Endodermal cell (in vitro differentiated cells): ENCODE data around the gene ANKRD23. TPM values are rescaled to one million over a fixed set of nuclear protein-coding genes. Genes with fewer than 3 reads are reported as not detected.

ENCODE experiments used
- DNase-seq: peaks from one replicate; pipeline ENCODE4 v3.0.0-alpha.2; 2017
- H3K27ac ChIP-seq: 2 replicates; pipeline ENCODE4 v1.5.1; 2013; ENCODE audit warnings: mild to moderate bottlenecking, low read depth, low read length, moderate library complexity
- H3K27me3 ChIP-seq: 2 replicates; pipeline ENCODE4 v1.6.1; 2013; ENCODE audit warnings: mild to moderate bottlenecking, low read length, moderate library complexity; ENCODE audit not compliant: insufficient read depth, control insufficient read depth, poor library complexity, severe bottlenecking
- H3K36me3 ChIP-seq: 2 replicates; pipeline ENCODE4 v1.7.0; 2013; ENCODE audit warnings: mild to moderate bottlenecking, low read length, moderate library complexity; ENCODE audit not compliant: control insufficient read depth, insufficient read depth
- H3K4me1 ChIP-seq: one replicate; pipeline ENCODE4 v1.7.0; 2013; ENCODE audit warnings: low read length; ENCODE audit not compliant: control insufficient read depth, insufficient read depth
- H3K4me3 ChIP-seq: 2 replicates; pipeline ENCODE4 v1.5.1; 2013; ENCODE audit warnings: mild to moderate bottlenecking, low read length, moderate library complexity
- H3K9ac ChIP-seq: 2 replicates; pipeline ENCODE4 v1.6.1; 2013; ENCODE audit warnings: mild to moderate bottlenecking, low read length, moderate library complexity; ENCODE audit not compliant: poor library complexity, severe bottlenecking; ENCODE audit errors: extremely low read depth
- H3K9me3 ChIP-seq: 2 replicates; pipeline ENCODE4 v1.6.1; 2013; ENCODE audit warnings: mild to moderate bottlenecking, low read length, moderate library complexity; ENCODE audit not compliant: control insufficient read depth
- H3K27ac Mint-ChIP-seq: 2 replicates; pipeline ENCODE4 v1.8.0; 2020; ENCODE audit warnings: mixed read lengths
- H3K27me3 Mint-ChIP-seq: 2 replicates; pipeline ENCODE4 v1.8.0; 2021; ENCODE audit warnings: mild to moderate bottlenecking, mixed read lengths; ENCODE audit not compliant: insufficient read depth
- H3K36me3 Mint-ChIP-seq: 2 replicates; pipeline ENCODE4 v1.8.0; 2020; ENCODE audit warnings: low read depth, mixed read lengths
- H3K4me1 Mint-ChIP-seq: 2 replicates; pipeline ENCODE4 v1.8.0; 2020; ENCODE audit warnings: mixed read lengths
- H3K4me3 Mint-ChIP-seq: 2 replicates; pipeline ENCODE4 v1.8.0; 2020; ENCODE audit warnings: mild to moderate bottlenecking, moderate library complexity, mixed read lengths
- H3K9me3 Mint-ChIP-seq: 2 replicates; pipeline ENCODE4 v1.8.0; 2020; ENCODE audit warnings: mild to moderate bottlenecking, mixed read lengths
- WGBS, 2 experiments: methylation state at CpG; one replicate each; pipeline versions ENCODE4 v1.1.5 to v1.1.7; 2013; ENCODE audit warnings: missing lambda C conversion rate in 2 of 2, mixed read lengths in 1 of 2; ENCODE audit not compliant: insufficient coverage in 1 of 2, insufficient read length in 1 of 2; 5-methylcytosine and 5-hydroxymethylcytosine counted together
- total RNA-seq, 2 donors: library from RNA; stranded (reverse); fragmentation: NEBNext Ultra II Directional in 1 of 2; extraction: Animal tissue kit (Norgen Biotek cat#: 25700) in 1 of 2; gene quantifications; 2 replicates in 1 of 2; 3 replicates in 1 of 2; pipeline ENCODE4 v1.2.1, GENCODE V29; 2021
- TF ChIP-seq, protein P1 (sequence below): fragments of 200-600 bp; sonication (generic); conservative IDR thresholded peaks from 2 replicates; pipeline ENCODE4 v1.5.0; 2021; ENCODE audit warnings: antibody characterized with exemption, mild to moderate bottlenecking

ANKRD23 gene
- total RNA-seq, 2 donors from 2014 or later: 2.6 to 3.6 TPM

GRCh38 chr2:96883306-96883705, 39.5 kb upstream of the ANKRD23 start:
- TF ChIP-seq, protein P1, sequence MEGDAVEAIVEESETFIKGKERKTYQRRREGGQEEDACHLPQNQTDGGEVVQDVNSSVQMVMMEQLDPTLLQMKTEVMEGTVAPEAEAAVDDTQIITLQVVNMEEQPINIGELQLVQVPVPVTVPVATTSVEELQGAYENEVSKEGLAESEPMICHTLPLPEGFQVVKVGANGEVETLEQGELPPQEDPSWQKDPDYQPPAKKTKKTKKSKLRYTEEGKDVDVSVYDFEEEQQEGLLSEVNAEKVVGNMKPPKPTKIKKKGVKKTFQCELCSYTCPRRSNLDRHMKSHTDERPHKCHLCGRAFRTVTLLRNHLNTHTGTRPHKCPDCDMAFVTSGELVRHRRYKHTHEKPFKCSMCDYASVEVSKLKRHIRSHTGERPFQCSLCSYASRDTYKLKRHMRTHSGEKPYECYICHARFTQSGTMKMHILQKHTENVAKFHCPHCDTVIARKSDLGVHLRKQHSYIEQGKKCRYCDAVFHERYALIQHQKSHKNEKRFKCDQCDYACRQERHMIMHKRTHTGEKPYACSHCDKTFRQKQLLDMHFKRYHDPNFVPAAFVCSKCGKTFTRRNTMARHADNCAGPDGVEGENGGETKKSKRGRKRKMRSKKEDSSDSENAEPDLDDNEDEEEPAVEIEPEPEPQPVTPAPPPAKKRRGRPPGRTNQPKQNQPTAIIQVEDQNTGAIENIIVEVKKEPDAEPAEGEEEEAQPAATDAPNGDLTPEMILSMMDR: no peak
- H3K4me3 Mint-ChIP-seq: no peak overlapping the region
- peaks cover 27% of the 10 kb centered on the region for H3K4me1 Mint-ChIP-seq
- H3K27me3 Mint-ChIP-seq: peaks cover 2% of the 10 kb centered on the region
- no peak overlapping the region for H3K9ac ChIP-seq
- H3K9me3 ChIP-seq: no peaks in the 10 kb centered on the region
- no peak overlapping the region for H3K27ac Mint-ChIP-seq
- WGBS, 2 experiments: 93 to 100% methylated on average over 5 to 9 of the region's 9 CpGs
- H3K27ac ChIP-seq: no peak overlapping the region
- H3K27me3 ChIP-seq: no peaks in the 10 kb centered on the region
- no peaks in the 10 kb centered on the region for H3K36me3 Mint-ChIP-seq
- no peak overlapping the region for H3K4me3 ChIP-seq
- no peaks in the 10 kb centered on the region for H3K36me3 ChIP-seq
- no peaks in the 10 kb centered on the region for H3K9me3 Mint-ChIP-seq
- no peak for DNase-seq
- H3K4me1 ChIP-seq: peaks cover 8% of the 10 kb centered on the region

- H3K9ac ChIP-seq: no peak overlapping the region
- H3K4me1 ChIP-seq: peaks cover 8% of the 10 kb centered on the region
- WGBS, 2 experiments: 85 to 91% methylated on average over 5 to 8 of the region's 8 CpGs
- no peaks in the 10 kb centered on the region for H3K36me3 Mint-ChIP-seq
- H3K9me3 ChIP-seq: no peaks in the 10 kb centered on the region
- H3K36me3 ChIP-seq: no peaks in the 10 kb centered on the region
- H3K27ac Mint-ChIP-seq: no peak overlapping the region
- peaks cover 25% of the 10 kb centered on the region for H3K4me1 Mint-ChIP-seq
- no peak overlapping the region for H3K4me3 Mint-ChIP-seq
- no peak overlapping the region for H3K4me3 ChIP-seq
- H3K27me3 ChIP-seq: no peaks in the 10 kb centered on the region
- DNase-seq: no peak
- no peak overlapping the region for H3K27ac ChIP-seq
- no peaks in the 10 kb centered on the region for H3K9me3 Mint-ChIP-seq
- TF ChIP-seq, protein P1: no peak
- peaks cover 2% of the 10 kb centered on the region for H3K27me3 Mint-ChIP-seq
Measured at GRCh38 chr2:96882906-96883305, 39.1 kb upstream of the ANKRD23 start.

DNA sequence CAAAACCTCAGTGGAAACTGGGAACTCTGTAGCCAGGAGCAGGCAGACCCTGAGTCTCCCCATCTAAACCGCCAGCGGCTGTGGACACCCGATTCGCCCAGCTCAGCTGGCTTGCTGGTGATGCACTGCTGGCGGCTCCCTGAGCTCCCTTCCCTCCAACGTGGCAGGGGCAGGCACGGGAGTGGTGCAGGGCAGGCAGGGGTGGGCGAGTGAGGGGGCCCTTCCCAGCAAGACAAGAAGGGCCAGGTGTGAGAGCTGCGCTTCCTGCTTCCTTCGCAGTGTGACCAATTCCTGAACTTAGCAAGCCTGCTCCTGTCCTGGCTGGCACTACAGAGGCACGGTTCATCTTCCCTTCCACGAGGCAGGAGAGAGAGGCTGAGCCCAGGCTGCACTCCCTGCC, 38.4 kb upstream of the ANKRD23 start:
- Mint-ChIP-seq H3K27me3 (peaks cover 2% of the 10 kb centered on the region), H3K36me3 (no peaks in the 10 kb centered on the region), H3K4me3 (no peak overlapping the region), H3K9me3 (no peaks in the 10 kb centered on the region), H3K4me1 (peaks cover 20% of the 10 kb centered on the region), H3K27ac (no peak overlapping the region)
- DNase-seq: peak; percentile 82
- Histone ChIP-seq H3K9me3 (no peaks in the 10 kb centered on the region), H3K4me1 (peaks cover 8% of the 10 kb centered on the region), H3K9ac (no peak overlapping the region), H3K36me3 (no peaks in the 10 kb centered on the region), H3K4me3 (no peak overlapping the region), H3K27me3 (no peaks in the 10 kb centered on the region), H3K27ac (no peak overlapping the region)
- TF ChIP-seq, protein P1: no peak
- WGBS, 2 experiments: 61 to 74% methylated on average over 7 to 12 of the region's 12 CpGs
